Skeletal muscle tissue (tissue), 4 donors: ENCODE results near the gene FAM193A. TPM values are rescaled to one million over a fixed set of nuclear protein-coding genes. Genes with fewer than 3 reads are reported as not detected.
"Not testable (repeated sequence)": the region's sequence is repeated elsewhere in the genome, so short reads cannot be mapped to it uniquely, and the experiment has no call there.

Experiments used
- H3K27ac ChIP-seq: one replicate; pipeline ENCODE4 v1.7.0; 2013; ENCODE audit warnings: mild to moderate bottlenecking, low read depth, low read length, inconsistent platforms
- H3K27me3 ChIP-seq, 3 donors: one replicate each; pipeline ENCODE4 v1.7.0; 2013; ENCODE audit warnings: low read length in 3 of 3; ENCODE audit not compliant: control insufficient read depth in 3 of 3, insufficient read depth in 3 of 3
- H3K36me3 ChIP-seq, 3 donors: one replicate each; pipeline ENCODE4 v1.7.0; 2013; ENCODE audit warnings: low read length in 3 of 3; ENCODE audit not compliant: control insufficient read depth in 3 of 3, insufficient read depth in 3 of 3
- H3K4me1 ChIP-seq, 3 donors: one replicate each; pipeline ENCODE4 v1.7.0; 2013; ENCODE audit warnings: low read length in 3 of 3, mild to moderate bottlenecking in 3 of 3; ENCODE audit not compliant: control insufficient read depth in 3 of 3, insufficient read depth in 3 of 3
- H3K4me3 ChIP-seq, 3 donors: one replicate each; pipeline ENCODE4 v1.7.0; 2013; ENCODE audit warnings: low read length in 3 of 3
- H3K9ac ChIP-seq, 3 donors: one replicate each; pipeline ENCODE4 v1.7.0; 2013; ENCODE audit warnings: low read length in 3 of 3, mild to moderate bottlenecking in 3 of 3, moderate library complexity in 2 of 3, low read depth in 1 of 3
- H3K9me3 ChIP-seq, 3 donors: one replicate each; pipeline ENCODE4 v1.7.0; 2013; ENCODE audit warnings: low read length in 3 of 3; ENCODE audit not compliant: control insufficient read depth in 3 of 3
- total RNA-seq: library from RNA; depleted of rRNA; stranded (reverse); fragments of >200 nt; gene quantifications from one replicate; pipeline ENCODE4 v1.2.3, GENCODE V29; 2014
- donor health status: Osteomylitis.

FAM193A gene
- total RNA-seq, 1 donor from 2014 or later = 10.4 TPM

DNA sequence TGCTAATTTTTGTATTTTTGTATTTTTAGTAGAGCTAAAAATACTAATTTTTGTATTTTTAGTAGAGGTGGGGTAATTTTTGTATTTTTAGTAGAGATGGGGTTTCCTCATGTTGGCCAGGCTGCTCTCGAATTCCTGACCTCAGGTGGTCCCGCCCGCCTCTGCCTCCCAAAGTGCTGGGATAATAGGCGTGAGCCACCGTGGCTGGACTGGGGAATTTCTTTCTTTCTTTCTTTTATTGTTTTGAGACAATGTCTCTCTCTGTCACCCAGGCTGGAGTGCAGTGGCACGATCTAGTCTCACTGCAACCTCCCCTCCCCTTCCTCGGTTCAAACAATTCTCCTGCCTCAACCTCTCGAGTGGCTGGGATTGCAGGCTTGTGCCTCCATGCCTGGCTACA, 83.0 kb downstream of the FAM193A start:
- Histone ChIP-seq H3K4me1 (peaks cover 0 to 22% (median 15%) of the 10 kb centered on the region in 3 donors), H3K27me3 (no peaks in the 10 kb centered on the region), H3K36me3 (no peaks in the 10 kb centered on the region), H3K4me3 (no peak overlapping the region), H3K9me3 (no peaks in the 10 kb centered on the region), H3K27ac (no peak overlapping the region), H3K9ac (no peak overlapping the region)

DNA sequence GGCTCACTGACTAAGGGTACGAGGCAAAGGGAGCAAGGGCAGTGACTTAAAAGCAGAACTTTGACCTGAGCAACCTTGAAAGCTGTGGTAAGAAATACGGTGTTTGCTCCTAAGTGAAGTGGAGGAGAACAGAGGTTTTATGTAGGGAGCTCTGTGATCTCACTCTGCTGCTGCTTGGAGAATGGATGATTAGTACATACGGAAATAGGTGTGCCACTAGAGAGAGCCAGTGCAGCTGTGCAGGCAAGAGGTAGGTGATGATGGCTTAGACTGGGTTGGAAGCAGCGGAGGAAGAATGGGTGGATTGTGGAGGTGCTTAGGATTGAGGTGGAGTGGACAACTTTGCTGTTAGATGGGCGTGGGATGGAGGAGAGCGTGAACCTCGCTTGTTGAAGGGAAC, 85.0 kb downstream of the FAM193A start:
- Histone ChIP-seq H3K4me3 (no peak overlapping the region), H3K4me1 (peaks cover 0 to 25% (median 15%) of the 10 kb centered on the region in 3 donors), H3K9me3 (no peaks in the 10 kb centered on the region)

DNA sequence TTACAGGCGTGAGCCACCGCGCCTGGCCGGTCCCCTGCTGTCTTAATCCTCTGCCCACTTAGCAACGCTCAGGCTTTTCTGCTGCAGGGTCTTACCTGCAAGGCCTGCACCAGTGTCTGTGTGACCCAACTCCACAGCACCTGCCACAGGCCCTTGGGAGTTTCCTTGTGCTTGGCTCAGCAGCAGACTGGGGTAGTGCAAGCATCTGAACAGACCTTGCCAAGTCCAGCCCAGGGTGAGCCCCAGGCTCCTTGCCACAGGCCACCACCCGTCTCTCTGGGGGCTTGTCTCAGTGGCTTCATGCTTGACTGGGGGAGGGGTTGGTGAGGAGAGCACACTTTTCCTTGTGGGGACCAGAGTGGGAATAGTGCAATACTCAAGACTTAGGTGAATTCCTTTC, 87.0 kb downstream of the FAM193A start:
- H3K9ac ChIP-seq = no peak overlapping the region
- H3K9me3 ChIP-seq = no peaks in the 10 kb centered on the region
- peaks cover 18% of the 10 kb centered on the region in 3 donors for H3K36me3 ChIP-seq
- no peak overlapping the region for H3K4me3 ChIP-seq
- no peak overlapping the region for H3K27ac ChIP-seq
- H3K27me3 ChIP-seq = no peaks in the 10 kb centered on the region
- H3K4me1 ChIP-seq = peaks cover 0 to 25% (median 15%) of the 10 kb centered on the region in 3 donors

More for the DNA sequence above, 85.0 kb downstream of the FAM193A start:
- no peak overlapping the region for H3K9ac ChIP-seq
- H3K36me3 ChIP-seq = peaks cover 9 to 11% (median 11%) of the 10 kb centered on the region in 3 donors
- no peaks in the 10 kb centered on the region for H3K27me3 ChIP-seq
- H3K27ac ChIP-seq = no peak overlapping the region

DNA sequence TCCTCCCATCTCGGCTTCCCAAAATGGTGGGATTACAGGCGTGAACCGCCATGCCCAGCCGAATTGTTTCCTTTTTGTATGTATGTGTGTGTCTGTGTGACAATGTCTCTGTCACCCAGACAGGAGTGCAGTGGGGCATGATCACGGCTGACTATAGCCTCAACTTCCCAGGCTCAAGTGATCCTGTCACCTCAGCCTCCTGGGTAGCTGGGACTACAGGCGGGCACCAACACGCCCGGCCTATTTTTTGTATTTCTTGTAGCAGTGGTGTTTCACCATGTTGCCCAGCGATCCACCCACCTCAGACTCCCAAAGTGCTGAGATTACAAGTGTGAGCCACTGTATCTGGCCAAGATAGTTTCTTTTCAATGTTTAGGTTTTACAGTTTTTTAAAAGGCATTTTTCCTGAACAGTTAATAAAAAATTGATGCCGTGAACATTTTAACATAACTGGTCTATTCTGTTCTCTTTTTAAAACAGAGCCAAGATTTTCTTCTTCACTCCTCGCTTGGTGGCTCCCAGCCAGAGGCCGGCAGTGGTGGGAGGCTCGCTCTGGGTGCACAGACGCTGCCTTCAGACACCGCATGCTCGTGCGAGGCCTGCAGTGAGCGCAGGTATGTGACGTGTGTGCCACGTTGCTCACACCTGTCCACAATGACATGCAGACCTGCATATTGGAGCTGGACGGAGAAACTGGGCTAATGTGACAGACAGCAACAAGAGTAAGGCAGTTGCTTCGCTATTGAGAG, 88.5 kb downstream of the FAM193A start:
- H3K4me1 ChIP-seq = peaks cover 0 to 21% (median 12%) of the 10 kb centered on the region in 3 donors
- H3K9ac ChIP-seq = no peak overlapping the region
- H3K27ac ChIP-seq = no peak overlapping the region
- no peaks in the 10 kb centered on the region for H3K27me3 ChIP-seq
- no peak overlapping the region for H3K4me3 ChIP-seq
- peaks cover 18 to 20% (median 18%) of the 10 kb centered on the region in 3 donors for H3K36me3 ChIP-seq
- H3K9me3 ChIP-seq = no peaks in the 10 kb centered on the region

DNA sequence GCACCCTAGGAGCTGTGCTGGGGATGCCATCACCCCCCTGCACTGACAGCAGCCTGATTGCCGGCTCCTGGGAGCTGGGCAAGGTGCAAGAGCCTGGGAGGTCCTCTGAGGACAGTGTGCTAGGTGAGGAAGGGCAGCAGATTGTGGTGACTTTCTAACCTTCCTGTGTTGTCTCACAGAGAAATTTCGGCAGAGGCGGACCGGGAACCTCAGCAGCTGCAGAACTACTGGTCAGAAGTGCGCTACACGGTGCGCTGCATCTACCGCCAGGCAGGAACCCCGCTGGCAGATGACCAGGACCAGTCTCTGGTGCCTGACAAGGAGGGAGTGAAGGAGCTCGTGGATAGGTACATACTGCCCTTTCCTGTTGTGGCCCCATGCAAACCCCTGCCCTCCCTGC, 89.8 kb downstream of the FAM193A start:
- no peak overlapping the region for H3K9ac ChIP-seq
- H3K9me3 ChIP-seq = no peaks in the 10 kb centered on the region
- no peak overlapping the region for H3K4me3 ChIP-seq
- H3K27ac ChIP-seq = no peak overlapping the region
- H3K27me3 ChIP-seq = no peaks in the 10 kb centered on the region
- H3K36me3 ChIP-seq = peaks cover 28 to 33% (median 28%) of the 10 kb centered on the region in 3 donors
- H3K4me1 ChIP-seq = peaks cover 0 to 12% (median 12%) of the 10 kb centered on the region in 3 donors

DNA sequence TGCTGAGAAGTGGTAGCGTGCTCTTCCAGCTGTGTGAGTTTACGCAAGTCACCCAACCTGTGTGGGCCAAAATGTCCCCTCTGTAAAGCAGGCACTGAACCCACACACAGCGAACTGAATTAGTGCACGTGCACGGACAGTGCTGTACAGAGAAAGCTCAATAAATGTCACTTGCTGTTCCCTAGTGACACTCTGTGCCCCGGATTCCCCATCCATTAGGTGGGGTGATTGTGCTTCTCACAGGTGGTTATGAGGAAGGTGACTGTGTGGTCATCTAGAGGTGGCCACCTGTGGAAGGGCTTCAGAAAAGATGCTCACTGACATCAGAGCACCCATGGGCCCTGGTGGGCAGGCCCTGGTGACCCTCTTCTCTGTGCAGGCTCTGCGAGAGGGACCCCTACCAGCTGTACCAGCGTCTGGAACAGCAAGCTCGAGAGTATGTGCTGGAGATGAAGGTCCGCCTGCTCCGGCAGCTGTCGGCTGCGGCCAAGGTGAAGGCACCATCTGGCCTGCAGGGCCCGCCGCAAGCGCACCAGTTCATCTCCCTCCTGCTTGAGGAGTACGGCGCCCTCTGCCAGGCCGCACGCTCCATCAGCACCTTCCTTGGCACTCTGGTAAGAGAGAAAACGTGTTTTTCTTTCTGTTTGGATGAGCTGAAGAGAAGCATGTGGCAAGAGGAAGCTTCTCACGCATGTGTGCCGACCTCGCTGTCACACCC, 94.3 kb downstream of the FAM193A start:
- H3K9me3 ChIP-seq = no peaks in the 10 kb centered on the region
- H3K4me1 ChIP-seq = peaks cover 0 to 2% (median 0%) of the 10 kb centered on the region in 3 donors
- no peaks in the 10 kb centered on the region for H3K27me3 ChIP-seq
- peaks cover 30 to 43% (median 31%) of the 10 kb centered on the region in 3 donors for H3K36me3 ChIP-seq
- H3K4me3 ChIP-seq = no peak overlapping the region
- no peak overlapping the region for H3K27ac ChIP-seq
- no peak overlapping the region for H3K9ac ChIP-seq

DNA sequence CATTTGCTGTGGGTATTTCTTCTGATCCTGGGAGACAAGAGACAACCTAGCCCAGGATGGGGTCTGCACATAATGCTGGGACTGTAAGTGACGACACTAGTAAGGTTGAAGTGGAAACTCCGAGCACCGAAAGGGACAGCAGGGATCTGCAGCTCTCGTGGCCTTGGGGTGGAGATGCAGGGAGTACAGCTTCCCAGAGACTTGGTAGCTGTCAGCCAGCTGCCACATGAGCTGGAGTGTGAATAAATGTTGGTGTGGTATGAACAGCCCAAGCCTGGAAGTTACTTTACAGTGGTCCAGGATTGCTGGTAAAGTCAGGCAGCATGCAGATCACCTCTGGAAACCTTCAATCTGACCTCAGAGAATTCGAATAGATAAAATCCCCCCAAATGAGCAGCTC, 97.6 kb downstream of the FAM193A start:
- H3K27ac ChIP-seq = no peak overlapping the region
- H3K27me3 ChIP-seq = no peaks in the 10 kb centered on the region
- H3K36me3 ChIP-seq = peaks cover 19 to 37% (median 32%) of the 10 kb centered on the region in 3 donors
- H3K4me1 ChIP-seq = peaks cover 13 to 15% (median 13%) of the 10 kb centered on the region in 3 donors
- no peak overlapping the region for H3K4me3 ChIP-seq
- no peaks in the 10 kb centered on the region for H3K9me3 ChIP-seq
- H3K9ac ChIP-seq = no peak overlapping the region

DNA sequence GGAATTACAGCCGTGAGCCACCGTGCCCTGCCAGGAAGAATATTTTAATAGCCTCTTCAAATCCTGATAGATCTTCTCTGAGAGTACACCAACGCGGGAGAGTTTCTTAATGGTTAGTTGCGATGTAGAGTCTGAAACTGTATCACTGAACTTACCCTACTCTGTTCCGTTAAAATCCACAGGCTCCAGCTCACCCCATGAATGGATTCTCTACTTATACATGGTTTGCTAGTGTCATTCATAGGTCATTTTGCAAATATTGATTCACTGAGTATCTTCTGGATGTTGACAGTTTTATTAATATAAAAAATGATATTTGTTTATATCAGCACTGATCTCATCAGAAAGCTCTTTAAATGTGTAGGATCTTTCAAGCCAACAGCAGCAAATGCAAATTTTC, 99.9 kb downstream of the FAM193A start:
- peaks cover 14 to 36% (median 34%) of the 10 kb centered on the region in 3 donors for H3K36me3 ChIP-seq
- no peak overlapping the region for H3K27ac ChIP-seq
- H3K9me3 ChIP-seq = no peaks in the 10 kb centered on the region
- H3K4me3 ChIP-seq = no peak overlapping the region
- no peak overlapping the region for H3K9ac ChIP-seq
- no peaks in the 10 kb centered on the region for H3K27me3 ChIP-seq
- H3K4me1 ChIP-seq = peaks cover 11 to 15% (median 13%) of the 10 kb centered on the region in 3 donors

DNA sequence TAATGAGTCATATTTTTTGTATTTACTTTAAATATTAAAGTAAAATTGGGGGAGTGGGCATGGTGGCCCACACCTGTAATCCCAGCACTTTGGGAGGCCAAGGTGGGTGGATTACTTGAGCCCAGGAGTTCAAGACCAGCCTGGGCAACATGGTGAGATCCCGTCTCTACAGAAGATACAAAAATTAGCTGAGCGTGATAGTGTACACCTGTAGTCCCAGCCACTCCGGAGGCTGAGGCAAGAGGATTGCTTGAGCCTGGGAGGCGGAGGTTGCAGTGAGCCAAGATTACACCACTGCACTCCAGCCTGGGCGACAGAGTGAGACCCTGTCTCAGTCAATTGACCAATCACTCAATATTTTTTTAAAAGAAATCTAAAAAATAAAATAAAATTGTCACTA, 100.5 kb downstream of the FAM193A start:
- peaks cover 11 to 32% (median 31%) of the 10 kb centered on the region in 3 donors for H3K36me3 ChIP-seq
- not testable (repeated sequence) for H3K9me3 ChIP-seq, H3K4me3 ChIP-seq

More for the DNA sequence above, 100.5 kb downstream of the FAM193A start:
- not testable (repeated sequence) for H3K27ac ChIP-seq, H3K27me3 ChIP-seq, H3K9ac ChIP-seq
- H3K4me1 ChIP-seq = peaks cover 11 to 15% (median 13%) of the 10 kb centered on the region in 3 donors
